GM19239 (cell line): ENCODE data around the gene ZNF133.
A peak's percentile ranks its signal among the peaks of the same experiment; 100 is the strongest.
"Not testable (repeated sequence)": the region's sequence is repeated elsewhere in the genome, so short reads cannot be mapped to it uniquely, and the experiment has no call there.

Experiments used
- DNase-seq: peaks from one replicate; pipeline ENCODE4 v3.0.0; 2011; ENCODE audit warnings: low spot score; ENCODE audit not compliant: insufficient read length
- FAIRE-seq: peaks from 2 replicates; lab custom pipeline; 2011; peaks lifted over from hg19 to GRCh38; lab: Jason Lieb, UNC

Gene ZNF133

DNA sequence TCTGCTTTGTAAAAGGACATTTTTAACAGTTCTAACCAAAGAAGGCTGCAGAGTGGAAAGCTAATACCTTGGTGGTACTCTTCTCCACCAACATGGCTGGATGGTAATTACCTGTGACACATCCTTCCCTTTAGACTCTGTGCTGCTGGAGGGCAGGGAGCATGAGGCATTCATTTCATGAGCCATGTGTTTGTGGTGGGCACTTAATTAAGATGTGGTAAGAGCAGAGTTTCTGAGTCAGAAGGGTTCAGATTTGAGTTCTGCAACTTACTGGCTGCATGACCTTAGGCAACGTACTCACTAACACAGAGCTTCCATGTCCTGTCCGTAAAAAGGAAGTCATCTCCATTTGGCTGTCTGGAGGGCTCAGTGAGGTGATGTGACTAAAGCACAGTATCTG lies 9.1 kb upstream of the ZNF133 start:
- DNase-seq: no peak

GRCh38 chr20:18284805-18285533 lies 3.4 kb upstream of the ZNF133 start:
- FAIRE-seq: no peak
- no peak for DNase-seq

More for the DNA sequence above, 9.1 kb upstream of the ZNF133 start:
- FAIRE-seq: no peak

GRCh38 chr20:18287546-18287914 lies 797 bp upstream of the ZNF133 start:
- FAIRE-seq (peak; percentile 4), DNase-seq (no peak)

- FAIRE-seq (no peak), DNase-seq (no peak)
Measured at GRCh38 chr20:18288749-18289267, 481 bp downstream of the ZNF133 start.

GRCh38 chr20:18289306-18289705 lies 979 bp downstream of the ZNF133 start:
- no peak for DNase-seq
- FAIRE-seq: no peak

DNA sequence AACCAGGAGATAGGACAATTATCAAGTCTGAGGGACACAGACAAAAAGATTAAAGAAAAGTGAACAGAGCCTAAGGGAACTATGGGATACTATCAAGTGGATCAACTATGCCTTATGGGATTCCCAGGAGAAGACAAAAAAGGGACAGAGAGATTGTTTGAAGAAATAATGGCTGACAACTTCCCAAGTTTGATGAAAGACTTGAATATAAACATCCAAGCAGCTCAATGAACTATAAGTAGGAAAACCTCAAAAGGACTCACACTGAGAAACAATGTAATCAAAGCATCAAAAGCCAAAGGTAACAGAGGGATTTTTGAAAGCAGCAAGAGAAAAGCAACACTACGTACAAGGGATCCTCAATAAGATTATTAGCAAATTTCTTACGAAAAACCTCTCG lies 11.0 kb downstream of the ZNF133 start:
- DNase-seq (no peak), FAIRE-seq (no peak)

DNA sequence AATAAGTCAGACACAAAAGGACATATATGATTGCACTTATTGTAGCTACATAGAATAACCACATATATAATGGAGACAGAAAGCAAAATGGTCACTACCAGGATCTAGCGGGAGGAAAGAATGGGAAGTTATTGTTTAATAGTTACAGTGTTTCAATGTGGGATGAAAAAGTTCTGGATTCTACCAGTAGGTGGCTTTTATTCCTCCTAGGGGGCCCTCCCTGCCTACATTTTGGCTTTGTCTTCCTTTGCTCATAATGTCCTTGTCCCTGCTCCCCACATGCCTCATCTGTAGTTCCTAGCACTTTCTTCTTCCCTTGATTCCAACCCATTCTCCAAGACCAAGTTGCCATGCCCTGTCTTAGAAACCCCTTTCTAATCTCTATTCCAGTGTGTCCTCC lies 16.3 kb downstream of the ZNF133 start:
- no peak for DNase-seq
- FAIRE-seq: no peak

GRCh38 chr20:18307301-18307700 lies 19.0 kb downstream of the ZNF133 start:
- DNase-seq (no peak), FAIRE-seq (no peak)

DNA sequence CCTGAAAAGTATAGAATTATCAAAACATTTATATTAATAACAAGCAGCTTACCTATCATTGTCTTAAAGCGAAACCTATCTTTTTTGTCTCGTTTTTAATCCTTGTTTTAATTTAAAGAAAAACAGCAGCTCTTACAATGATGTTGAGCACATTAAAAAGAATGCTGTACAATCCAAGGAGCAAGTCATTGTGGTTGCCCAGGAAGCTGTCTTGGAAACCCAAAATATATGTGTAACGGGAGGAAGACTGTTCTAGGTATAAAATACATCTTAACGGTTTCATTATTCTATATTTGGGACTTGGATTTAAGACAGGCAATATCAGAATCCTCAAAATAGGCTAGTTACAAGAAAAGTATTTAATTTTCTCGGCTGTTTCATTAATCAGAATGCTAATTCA lies 21.7 kb downstream of the ZNF133 start:
- FAIRE-seq: peak; percentile 11

DNA sequence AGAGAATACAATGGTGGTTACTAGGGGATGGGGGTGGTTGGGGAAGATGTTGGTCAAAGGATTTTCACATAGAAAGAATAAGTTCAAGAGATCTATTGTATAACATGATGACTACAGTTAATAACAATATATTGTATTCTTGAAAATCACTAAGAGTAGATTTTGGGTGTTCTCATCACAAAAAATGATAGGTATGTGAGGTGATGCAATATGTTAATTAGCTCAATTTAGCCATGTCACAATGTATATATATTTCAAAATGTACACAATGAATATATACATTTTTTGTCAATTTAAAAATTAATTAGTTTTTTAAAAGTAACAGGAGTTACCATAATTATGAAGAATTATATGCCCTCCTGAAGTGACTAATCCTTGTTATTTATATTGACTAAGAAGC lies 22.3 kb downstream of the ZNF133 start:
- FAIRE-seq: no peak
- DNase-seq: no peak

More for the DNA sequence above, 21.7 kb downstream of the ZNF133 start:
- no peak for DNase-seq

DNA sequence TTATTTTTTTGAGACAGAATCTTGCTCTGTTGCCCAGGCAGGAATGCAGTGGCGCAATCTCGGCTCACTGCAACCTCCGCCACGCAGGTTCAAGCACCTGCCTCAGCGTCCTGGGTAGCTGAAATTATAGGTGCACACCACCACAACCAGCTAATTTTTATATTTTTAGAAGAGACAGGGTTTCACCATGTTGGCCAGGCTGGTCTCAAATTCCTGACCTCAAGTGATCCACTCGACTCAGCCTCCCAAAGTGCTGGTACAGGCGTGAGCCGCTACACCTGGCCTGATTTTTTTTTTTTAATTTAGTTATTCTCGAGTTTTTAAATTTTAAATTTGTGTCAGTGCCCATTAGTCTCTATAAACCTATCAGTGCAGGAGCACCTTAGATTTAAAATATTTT lies 24.4 kb downstream of the ZNF133 start:
- DNase-seq (no peak), FAIRE-seq (no peak)

DNA sequence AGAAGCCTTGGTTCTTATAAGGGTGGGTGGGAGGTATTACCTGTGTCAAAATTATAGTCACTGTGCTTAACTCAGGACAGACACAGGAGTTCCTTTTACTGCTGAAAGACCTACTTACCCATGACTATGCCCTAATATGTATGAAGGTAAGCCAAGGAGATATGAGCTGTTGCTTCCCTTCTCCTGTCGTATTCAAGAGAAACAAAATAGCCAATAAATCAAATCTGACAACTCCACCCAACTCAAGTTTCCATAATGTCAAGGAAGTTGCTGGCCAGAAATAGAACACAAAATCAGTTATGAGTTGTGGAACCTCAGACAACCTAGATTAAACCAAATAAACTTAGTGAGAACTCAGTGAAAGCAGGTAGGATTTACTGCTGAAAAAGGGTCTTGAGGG lies 25.1 kb downstream of the ZNF133 start:
- FAIRE-seq: no peak
- no peak for DNase-seq

GRCh38 chr20:18314786-18315406 lies 26.6 kb downstream of the ZNF133 start:
- DNase-seq (no peak), FAIRE-seq (no peak)

DNA sequence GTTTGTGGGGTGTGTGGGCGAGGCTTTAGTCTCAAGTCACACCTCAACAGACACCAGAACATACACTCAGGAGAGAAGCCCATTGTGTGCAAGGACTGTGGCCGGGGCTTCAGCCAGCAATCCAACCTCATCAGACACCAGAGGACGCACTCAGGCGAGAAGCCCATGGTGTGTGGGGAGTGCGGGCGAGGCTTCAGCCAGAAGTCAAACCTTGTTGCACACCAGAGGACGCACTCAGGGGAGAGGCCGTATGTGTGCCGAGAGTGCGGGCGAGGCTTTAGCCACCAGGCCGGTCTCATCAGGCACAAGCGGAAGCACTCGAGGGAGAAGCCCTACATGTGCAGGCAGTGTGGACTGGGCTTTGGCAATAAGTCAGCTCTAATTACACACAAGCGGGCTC lies 27.8 kb downstream of the ZNF133 start:
- FAIRE-seq: no peak
- no peak for DNase-seq

DNA sequence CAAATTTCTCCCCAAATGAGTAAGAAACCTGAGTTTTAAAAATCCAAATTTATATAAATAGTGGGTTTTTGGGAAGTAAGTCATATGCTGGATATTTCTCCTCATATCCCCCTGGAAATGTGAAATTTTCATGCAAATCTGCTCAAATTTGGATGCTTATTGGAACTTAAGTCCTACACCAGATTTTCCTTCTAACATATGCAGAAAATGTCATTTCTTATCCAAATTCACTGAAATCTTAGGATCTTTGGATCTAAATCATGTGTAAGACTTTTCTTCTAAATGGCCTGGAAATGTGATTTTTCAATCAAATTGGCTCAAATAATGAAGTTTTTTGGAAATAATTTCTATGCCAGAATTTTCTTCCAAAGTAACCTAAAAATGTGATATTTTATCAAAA lies 33.0 kb downstream of the ZNF133 start:
- FAIRE-seq (no peak), DNase-seq (no peak)

DNA sequence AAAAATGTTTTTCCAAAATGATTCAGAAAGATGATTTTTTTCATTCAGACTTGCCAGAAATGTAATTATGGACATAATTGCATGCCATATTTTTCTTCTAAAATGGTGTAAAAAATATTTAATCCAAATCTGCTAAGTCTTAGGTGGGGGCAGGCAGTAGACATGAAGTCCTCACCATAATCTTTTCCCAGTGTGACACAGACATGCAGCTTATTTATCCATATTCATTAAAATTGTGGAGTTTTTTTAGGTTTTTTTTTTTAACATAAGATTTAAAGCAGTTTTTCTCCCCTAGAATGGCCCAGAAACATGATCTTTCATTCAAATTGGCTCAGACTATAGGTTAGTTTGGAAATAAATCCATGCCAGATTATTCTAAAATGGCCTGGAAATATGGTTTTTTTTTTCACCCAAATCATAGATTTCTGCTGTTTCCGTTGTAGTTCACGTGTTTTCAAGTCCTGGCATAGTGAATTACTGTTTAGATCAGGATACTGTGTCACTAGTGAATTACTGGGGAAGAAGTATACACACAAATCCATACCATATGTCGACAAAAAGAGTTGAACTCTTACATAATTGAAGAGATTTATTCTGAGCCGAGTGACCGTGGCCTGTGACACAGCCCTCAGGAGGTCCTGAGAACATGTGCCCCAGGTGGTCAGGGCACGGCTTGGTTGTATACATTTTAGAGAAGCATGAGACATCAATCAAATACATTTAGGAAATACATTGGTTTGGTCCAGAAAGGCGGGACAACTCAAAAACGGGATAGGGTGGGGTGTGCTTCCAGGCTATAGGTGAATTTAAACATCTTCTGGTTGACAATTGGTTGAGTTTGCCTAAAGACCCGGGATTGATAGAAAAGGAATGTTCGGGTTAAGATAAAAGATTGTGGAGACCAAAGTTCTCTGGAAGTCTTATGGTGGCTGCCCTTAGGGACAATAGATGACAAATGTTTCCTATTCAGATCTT lies 33.9 kb downstream of the ZNF133 start:
- no peak for DNase-seq
- no peak for FAIRE-seq

DNA sequence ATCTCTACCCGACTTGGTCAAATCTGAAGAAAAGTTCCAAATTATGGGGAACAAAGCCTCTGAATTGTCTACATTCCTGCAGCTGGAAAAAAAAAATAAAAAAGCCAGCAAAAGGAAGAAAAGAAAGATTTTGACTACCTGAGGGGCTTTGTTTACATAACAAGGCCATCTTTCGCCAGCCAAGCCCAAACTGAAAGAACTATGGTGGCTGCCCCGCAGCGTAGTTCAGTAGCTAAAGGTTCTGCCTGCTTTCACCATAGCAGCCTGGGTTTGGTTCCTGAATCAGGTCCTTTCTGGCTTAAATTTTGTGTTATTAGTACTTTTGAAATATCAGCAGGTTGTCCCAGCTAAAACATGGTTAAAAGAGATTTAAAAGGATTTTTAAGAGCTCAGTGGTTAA lies 35.4 kb downstream of the ZNF133 start:
- FAIRE-seq (no peak), DNase-seq (no peak)

DNA sequence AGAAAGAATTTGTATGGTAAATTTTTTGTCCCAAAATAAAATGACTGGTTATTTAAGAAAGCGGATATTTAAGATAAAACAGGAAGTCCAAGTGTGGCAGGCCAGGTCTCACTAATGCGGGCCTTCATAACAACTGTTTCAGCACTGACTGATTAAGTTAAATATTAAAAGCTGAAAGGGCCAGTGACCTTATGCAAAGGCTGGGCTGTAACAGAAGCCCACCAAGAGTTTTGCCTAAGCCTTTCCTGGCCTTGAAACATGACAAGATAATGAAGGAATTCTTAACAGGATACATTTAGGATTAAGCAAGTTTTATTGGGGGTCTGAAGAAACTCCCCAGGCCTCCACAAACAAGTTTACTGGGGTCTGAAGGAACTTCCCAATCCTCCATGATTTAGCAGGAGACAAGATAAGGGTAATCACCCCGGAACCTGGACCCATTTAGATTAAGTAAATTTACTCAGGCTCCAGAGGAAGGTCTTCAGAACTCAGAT lies 36.3 kb downstream of the ZNF133 start:
- DNase-seq (no peak), FAIRE-seq (no peak)

- no peak for FAIRE-seq
- no peak for DNase-seq
Measured at GRCh38 chr20:18326990-18327389, 38.7 kb downstream of the ZNF133 start.

- FAIRE-seq (no peak), DNase-seq (no peak)
Measured at GRCh38 chr20:18331694-18332093, 43.4 kb downstream of the ZNF133 start.

- FAIRE-seq, DNase-seq: not testable (repeated sequence)
Measured at GRCh38 chr20:18349749-18350148, 61.4 kb downstream of the ZNF133 start.
